SW480 (cell line): ENCODE measurements around the gene GRIK4.
A peak's percentile ranks its signal among the peaks of the same experiment; 100 is the strongest.

Experiments used
- DNase-seq: peaks from one replicate; pipeline ENCODE4 v3.0.0-alpha.2; 2016; ENCODE audit warnings: low spot score

Gene GRIK4

DNA sequence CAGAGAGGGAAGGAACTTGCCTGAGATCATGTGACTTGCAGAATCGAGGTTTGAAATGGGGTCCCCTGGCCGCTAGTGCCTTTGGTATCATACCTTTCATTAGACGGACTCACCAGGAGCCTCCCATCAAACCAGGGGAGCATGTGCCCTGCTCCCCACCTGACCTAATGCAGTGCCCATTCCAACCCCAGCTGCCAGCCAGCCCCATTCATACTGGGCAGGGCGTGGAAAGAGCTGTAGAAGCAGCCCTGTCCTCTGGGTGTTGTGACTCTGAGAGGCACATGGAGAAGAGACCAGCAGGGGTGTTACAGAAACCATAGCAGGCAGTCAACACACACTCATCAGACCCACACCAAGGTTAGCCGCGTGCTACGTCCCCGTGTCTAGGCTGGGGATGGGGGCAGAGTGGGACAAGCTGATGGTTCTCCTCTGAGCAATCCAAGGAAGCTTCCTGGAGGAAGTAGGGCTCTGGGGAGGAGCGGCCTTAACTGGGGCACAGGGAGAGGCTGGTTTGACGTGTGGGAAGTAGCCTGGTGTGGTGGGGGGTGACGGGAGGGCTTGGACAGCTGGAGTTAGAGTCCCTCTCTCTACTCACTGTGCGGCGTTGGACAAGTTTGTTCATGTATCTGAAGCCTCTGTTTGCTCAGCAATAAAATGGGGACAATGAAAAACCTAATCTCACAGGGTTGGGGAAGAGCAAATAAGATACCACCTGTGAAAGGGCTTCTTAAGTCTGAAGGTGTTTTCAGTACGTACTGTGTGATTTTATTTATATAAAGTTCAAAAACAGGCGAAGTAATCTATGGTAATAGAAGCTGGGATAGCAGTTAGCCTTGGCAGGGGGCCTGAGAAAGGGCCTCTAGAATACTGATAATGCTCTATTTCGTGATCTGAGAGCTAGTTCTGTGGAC lies 14.0 kb downstream of the GRIK4 start:
- no peak for DNase-seq

DNA sequence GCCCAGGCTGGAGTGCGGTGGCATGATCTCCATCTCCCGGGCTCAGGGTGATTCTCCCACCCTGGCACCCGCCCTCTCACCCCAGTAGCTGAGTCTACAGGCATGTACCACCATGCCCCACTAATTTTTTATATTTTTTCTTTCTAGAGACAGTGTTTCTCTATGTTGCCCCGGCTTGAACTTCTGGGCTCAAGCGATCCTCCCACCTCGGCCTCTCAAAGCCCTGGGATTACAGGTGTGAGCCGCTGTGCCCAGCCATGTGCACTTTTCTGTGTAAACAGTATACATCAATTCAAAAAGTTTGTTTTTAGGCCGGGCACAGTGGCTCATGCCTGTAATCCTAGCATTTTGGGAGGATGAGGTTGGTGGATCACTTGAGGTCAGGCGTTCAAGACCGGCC lies 14.7 kb downstream of the GRIK4 start:
- DNase-seq: no peak

DNA sequence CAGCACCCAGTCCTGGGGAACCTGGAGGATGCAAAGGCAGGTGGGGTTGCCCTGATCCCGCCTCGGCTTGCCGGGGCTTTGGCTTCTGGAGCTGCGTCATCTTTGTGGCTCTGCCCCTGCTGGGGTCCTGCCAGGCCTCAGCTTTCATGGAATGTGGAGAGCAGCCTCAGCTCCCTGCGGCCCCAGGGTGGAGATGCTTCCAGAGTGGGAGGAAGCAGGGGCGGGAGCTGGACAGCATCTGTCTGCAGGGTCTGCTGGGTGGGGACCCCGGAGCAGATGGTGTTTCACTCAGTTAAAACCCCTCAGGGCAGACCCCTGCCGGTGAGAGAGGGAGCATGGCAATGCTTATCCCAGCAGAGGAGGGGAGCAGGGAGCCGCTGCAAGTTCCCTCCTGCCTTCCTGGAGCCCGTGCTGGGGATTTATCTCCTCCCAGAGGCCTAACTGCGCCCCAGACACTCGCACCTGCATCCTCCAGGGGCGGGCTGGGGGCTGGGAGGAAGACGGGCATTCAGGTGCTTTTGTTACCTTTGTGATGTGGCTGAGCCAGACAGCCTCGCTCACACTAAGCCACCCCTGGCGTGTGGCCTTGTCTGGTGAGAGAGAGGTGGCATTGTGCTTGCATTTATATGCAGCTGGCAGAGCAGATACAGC lies 15.7 kb downstream of the GRIK4 start:
- DNase-seq: no peak

DNA sequence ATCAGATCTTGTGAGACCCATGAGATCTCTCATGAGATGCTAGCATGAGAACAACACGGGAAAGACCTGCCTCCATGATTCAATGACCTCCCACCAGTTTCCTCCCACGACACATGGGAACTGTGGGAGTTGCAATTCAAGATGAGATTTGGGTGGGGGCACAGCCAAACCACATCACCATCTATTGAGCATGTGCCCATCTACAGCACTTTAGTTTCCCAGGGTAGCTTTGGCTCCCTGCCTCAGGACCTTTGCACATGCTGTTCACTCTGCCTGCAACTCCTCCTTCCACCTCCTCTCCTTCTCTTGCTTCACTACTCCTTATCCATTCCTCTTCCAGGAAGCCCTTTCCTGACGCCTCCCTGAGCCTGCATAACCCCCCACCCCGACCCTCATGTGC lies 17.2 kb downstream of the GRIK4 start:
- no peak for DNase-seq

DNA sequence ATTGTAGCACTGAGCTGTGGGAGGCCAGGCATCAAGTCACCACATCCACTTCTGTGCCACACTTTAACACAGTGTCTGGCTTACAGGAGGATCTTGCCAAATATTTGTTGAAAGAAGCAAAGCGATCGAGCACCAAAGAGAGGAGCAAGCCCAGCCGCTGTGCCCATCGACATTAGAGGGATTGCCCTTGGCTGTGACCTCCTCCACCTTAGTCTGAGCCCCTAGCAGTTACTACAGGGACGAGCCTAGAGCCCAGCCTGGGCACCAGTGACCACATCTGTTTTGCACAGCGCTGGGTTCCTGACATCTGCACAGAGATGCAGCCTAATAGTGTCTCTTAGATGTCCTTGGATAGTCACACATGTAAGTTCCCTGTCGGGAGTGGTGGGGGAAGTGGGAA lies 17.7 kb downstream of the GRIK4 start:
- DNase-seq: no peak

DNA sequence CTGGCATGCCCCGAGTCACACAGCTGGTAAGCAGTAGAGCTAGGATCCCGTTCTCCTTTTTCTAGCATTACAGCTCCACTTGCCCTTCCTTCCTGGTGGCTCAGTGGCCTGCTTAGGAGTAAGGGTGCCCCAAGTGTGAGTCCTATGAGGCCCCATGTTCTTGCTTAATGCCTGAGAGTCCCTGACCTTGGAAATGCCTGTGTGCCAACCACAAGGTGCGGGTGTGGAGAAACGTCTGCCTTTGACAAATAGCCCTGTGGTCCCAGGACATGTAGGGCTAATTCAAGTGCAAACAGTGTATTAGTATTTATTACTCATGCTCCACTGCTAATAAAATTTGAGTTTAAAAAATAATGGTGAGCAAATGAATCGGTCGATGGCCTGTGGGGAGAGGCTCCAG lies 18.4 kb downstream of the GRIK4 start:
- no peak for DNase-seq

DNA sequence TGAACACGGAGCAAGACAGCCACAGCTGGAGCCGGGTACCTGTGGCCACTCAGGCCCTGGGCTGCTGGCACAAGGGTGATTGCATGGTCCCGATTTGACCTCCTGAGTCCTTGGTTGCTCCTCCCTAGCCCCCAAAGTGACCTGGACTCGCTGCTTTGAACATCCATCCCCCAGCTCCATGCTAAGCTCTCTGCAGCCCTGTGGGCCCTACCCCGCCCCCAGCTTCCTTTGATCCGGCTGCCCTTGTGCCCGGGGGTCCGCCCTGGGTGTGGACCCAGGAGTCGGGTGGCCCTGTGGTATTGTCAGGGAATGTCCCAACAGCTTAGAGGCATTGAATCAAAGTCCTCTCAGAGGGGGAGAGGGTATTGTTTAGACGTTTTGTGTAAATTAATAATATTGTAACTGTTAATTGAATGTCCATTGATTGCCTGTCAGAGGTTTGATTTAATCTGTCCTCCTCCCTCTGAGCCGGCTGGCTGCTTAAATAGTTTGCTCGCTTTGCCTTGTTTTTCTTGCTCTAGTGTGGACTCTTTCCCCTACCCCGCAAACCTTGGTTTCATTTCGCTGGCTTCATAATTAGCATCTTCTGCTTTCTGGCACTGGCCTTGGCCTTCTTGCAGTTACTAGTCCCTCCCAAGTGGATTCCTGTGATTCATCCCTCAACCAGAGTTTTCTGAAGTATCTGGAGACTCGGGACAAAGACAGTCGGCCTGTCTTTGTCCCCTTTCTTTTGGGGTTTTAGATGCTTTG lies 20.7 kb downstream of the GRIK4 start:
- no peak for DNase-seq

DNA sequence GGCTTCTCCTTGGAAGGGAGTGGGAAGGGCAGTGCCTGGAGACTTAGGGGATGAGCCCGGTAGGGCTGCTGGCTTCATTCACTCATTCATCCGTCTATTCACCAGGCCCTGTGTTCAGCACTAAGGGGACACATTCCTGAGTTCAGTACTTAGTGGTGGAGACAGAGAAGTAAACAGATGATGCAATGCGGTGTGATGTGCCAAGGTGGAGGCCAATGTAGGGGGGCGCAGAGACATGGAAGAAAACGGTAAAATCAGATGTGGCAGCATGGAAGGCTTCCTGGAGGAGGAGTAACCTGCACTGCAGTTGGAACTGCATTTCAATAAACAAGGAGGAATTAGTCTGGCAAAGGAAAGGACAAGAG lies 21.3 kb downstream of the GRIK4 start:
- DNase-seq: no peak

DNA sequence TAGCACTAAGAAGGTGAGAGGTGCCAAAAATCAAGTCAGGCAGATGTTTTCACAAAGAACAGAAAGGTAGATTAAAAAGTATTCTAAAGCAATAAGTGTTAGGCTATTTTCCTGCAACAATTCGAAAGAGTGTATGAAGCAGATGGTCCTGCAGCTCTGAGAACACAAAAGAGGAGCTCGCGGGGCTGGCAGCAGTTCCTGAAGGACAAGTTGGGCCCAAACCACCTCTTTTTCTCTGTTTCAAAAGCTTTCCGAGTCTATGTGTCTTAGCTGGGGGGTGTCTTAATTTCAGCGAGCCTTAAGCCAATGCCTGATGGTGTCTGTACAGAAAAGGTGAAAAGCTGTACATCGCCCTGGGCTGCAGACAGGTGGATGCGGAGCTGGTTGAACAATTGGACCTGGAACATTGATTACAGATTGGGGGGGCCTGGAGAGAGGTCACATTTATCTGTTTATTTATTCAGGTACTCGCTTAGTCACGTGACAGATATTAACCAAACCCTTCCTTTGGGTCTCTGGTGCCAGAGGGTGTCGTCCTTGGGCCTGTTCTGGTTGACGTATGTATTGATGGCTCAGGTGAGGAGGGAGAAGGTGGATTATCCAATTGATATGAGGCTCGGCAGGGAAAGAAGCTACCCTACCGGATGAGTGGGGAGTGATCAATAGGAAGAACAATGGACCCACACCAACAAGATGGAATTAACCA lies 24.7 kb downstream of the GRIK4 start:
- no peak for DNase-seq

DNA sequence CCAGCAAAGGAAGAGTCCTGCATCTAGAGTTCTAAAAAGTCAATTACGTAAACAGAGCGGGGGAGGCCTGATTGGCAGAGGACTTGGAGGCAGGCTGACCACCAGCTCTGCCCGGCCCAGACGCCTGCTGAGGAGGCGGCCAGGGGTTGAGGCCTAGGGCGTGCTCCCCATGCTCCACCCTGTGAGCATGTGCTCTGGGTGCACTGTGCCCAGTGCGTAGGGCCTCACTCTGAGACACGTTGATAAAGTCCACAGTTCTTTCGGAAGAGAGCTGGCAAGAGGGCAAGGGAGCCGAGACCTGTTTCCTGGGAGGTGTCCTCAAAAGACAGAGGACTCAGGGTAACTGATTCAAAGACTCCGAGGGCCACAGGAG lies 25.2 kb downstream of the GRIK4 start:
- no peak for DNase-seq

DNA sequence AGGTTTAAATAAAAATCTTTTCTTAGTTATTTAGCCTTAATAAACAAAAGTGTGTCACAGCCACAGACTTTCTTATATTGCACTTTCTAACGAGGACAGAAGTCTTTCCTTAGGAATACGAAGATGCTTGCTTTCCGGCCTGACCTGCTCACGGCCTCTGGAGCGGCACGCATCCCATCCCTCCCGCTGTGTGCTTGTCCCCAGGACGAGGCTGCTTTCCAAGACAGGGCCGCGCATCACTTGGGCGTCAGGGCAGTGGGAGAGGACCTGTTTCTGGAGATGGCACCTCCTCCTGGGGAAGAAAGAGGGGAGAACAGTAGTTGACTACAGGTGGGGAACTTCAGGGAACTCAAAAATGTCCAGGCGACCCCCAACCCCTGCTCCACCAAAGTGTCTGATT lies 26.4 kb downstream of the GRIK4 start:
- DNase-seq: no peak

DNA sequence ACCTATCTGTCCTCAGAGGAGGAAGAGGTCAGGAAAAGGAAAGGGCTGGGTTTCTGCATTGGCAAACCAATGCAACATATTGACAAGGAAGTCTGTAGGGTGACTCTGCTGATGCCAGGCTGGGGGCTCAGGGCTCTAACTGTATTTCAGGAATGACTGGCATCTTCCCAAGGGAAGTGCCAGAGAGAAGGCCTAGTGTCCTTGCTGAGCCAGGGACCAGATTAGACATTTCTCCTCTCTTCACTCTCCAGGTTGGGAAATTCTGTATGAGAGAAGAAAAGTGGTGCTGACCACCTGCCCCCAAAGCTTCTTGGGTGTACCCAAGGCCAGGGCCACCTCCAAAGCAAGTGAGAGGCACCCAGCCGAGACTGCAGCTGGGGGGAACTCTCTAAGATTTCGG lies 27.2 kb downstream of the GRIK4 start:
- no peak for DNase-seq

DNA sequence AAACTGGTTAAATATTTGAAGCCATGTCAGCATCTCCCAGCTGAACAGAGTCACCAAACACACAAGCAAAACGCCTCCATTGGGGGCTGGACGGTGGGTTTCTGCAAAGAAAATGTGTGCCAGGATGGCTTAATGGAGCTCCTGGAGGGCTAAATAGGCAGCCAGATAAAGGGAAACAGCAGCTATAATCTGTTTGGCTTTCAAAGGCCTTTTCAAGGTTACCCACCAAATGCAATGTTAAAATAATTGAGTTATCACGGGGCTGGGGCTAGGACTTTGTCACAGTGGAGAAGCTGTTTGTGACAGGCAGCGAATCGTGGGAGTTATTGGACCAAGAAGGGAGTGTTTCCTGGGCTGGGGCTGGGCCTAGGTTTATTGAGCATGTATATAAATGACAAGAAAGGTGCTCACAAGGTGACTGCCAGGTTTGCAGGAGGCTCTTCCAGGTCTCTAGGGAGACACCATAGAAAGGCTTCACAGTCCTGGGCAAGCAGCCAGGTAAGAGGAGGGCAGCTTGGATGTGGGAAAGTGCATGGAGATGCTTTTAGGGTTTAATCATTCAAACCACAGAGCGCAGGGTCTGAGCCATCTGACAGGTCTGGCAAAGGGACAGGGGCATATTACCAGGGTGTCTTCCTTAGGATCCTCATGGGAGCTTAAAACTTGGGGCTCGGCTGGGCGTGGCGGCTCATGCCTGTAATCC lies 28.3 kb downstream of the GRIK4 start:
- DNase-seq: peak; percentile 80

DNA sequence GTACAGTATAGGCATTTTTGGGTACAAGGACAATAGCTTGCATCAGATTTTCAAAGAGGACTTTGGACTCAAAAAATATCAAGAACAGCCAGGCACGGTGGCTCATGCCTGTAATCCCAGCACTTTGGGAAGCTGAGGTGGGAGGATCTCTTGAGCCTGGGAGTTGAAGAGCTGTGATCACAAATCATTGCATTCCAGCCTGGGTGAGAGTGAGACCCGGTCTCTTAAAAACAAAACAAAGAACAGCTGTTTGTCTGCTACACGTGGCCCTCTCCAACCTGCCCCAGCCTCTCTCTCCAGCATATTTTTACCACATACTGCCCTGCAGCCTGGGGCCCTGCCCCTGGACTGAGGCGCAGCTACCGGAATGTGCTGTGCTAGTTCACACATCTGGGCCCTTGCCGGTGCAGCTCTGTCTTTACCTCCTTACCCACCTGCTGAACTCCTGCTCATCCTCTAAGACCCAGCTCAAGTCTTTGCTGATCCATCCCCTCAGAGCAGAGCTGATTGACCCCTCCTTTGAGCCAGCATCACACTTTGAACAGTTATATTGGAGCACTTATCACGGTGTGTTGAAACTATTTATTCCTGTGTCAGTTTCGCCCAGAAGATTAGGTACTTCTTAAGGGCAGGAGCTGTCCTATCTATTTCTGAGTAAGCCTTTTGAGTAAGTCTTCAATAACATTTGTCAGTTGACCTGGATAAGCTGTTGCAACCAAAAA lies 29.4 kb downstream of the GRIK4 start:
- DNase-seq: no peak

DNA sequence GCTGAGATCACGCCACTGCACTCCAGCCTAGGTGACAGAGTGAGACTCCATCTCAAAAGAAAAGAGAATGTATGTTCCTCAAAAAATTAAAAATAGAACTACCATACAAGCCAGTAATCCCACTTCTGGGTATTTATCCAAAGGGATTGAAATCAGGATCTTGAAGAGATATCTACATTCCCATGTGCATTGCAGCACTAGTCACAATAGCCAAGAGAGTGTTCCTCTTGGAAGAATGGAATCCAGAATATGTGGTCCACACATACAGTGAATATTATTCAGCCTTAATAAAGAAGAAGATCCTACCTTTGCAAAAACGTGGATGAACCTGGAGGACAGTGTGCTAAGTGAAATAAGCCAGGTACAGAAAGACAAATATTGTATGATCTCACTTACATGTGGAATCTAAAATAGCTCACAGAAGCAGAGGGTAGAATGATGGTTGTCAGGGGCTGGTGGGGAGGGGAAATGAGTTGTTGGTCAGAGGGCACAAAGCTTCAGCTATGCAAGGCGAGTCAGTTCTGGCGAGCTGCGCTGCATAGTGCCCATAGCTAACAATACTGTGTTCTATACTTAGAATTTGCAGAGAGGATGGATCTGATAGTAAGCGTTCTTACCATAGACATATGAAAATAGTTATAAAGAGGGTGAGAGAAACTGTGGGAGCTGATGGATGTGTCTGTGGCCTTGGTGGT lies 32.1 kb downstream of the GRIK4 start:
- no peak for DNase-seq

DNA sequence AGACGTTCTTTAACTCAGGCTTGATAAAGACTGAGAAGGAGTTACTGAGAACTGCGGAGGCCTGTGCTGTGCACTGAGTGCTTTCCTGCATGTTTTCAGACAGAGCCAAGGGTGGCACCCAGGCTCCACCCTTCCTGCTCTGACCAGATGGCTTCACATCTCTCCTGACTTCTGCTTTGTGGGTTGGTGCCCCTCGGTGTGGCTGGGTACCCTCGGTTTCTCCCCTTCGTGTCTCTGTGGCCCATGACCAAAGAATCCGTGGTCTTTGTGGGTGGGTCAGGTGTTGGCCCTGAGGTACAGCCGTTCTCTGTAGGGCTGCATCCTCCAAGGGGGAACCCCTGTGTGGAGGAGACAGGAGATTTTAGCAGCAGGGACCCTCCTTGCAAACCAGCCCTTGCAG lies 34.3 kb downstream of the GRIK4 start:
- DNase-seq: no peak

DNA sequence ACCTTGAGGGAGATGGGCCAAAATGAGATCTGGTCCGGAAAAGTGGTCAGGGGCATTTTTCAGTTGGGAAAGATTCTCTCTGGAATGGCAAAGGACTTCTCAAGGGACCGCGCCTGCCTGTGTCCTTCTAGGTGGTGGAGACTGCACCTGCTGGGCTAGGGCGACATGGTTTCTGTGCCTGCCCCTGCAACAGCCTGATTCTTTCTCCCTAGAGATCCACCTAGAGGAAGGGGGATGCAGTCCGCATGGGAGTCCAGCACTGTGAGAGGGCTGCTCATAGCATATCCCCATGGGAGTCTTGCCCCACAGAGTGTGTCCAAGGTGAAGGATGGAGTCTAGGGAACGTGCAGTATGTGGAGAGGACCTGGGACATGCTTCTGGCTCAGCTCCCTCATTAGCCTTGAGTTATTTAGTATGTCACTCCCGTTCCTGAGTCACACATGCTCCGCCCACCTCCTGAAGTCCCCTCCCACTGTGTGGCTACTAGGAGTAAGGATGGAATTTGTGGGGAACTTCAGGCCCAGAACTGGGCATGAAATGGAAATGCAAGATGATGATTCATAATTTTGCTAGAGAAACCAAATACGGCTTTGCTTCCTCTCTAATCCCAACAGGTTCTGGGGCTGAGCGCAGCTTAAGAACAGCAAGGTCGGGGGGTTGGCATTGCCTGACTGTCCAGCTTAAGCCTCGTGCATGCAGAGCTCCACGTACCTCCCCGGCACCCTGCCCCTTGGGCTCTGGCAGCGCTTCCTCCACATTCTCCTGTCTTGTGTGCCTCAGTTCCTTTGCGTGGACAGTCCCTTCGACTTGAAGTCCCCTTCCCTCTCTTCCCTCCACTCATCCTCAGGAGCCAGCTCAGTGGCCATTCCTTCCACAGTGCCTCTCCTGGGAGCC lies 35.0 kb downstream of the GRIK4 start:
- DNase-seq: peak; percentile 89

DNA sequence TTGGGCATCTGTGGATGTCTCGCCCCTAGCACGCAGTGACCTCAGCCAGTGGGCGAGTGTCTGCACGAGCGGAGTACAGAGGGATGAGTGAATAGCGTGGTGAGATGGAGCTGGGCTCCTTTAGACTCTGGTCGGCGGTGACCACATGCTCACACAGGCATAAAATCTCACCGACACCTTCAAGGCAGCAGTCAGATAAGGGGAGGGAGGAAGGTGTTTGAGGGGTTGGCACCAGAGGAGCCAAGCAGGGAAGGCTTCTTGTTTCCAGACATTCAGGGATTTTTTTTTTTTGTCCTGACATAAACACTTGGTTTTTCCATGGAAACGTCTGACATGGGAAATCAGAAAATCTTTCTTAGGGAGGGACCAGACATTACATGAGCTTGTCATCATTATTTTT lies 35.8 kb downstream of the GRIK4 start:
- no peak for DNase-seq
